Endothelial cell (in vitro differentiated cells): ENCODE data around the gene PCLO. TPM values are rescaled to one million over a fixed set of nuclear protein-coding genes. Genes with fewer than 3 reads are reported as not detected.

Experiments used
- DNase-seq: peaks from one replicate; pipeline ENCODE4 v3.0.0; 2021; ENCODE audit warnings: low spot score
- H3K27ac Mint-ChIP-seq: one replicate; pipeline ENCODE4 v1.8.0; 2021; ENCODE audit warnings: mixed read lengths, inconsistent platforms; ENCODE audit not compliant: unreplicated experiment
- H3K27me3 Mint-ChIP-seq: one replicate; pipeline ENCODE4 v1.8.0; 2021; ENCODE audit warnings: mild to moderate bottlenecking, moderate library complexity, mixed read lengths, inconsistent platforms; ENCODE audit not compliant: unreplicated experiment
- H3K36me3 Mint-ChIP-seq: one replicate; pipeline ENCODE4 v1.8.0; 2021; ENCODE audit warnings: mild to moderate bottlenecking, low read depth, mixed read lengths, inconsistent platforms; ENCODE audit not compliant: unreplicated experiment
- H3K4me1 Mint-ChIP-seq: one replicate; pipeline ENCODE4 v1.8.0; 2021; ENCODE audit warnings: mild to moderate bottlenecking, mixed read lengths, inconsistent platforms; ENCODE audit not compliant: unreplicated experiment
- H3K4me3 Mint-ChIP-seq: one replicate; pipeline ENCODE4 v1.8.0; 2021; ENCODE audit warnings: mild to moderate bottlenecking, mixed read lengths, inconsistent platforms; ENCODE audit not compliant: unreplicated experiment
- H3K9me3 Mint-ChIP-seq: one replicate; pipeline ENCODE4 v1.8.0; 2021; ENCODE audit warnings: mixed read lengths, inconsistent platforms; ENCODE audit not compliant: unreplicated experiment
- CTCF ChIP-seq: fragments of 200-600 bp; sonication (generic); IDR thresholded peaks from one replicate; pipeline ENCODE4 v1.5.0; 2021; ENCODE audit warnings: antibody characterized with exemption; ENCODE audit not compliant: unreplicated experiment
- total RNA-seq: library from RNA; stranded (reverse); fragmentation: NEBNext Ultra II Directional; extraction: Animal tissue kit (Norgen Biotek cat#: 25700); gene quantifications from one replicate; pipeline ENCODE4 v1.2.1, GENCODE V29; 2021; ENCODE audit not compliant: unreplicated experiment

The PCLO gene
- total RNA-seq, 1 donor from 2014 or later, result 5.1 TPM

- TF ChIP-seq CTCF, result no peak
- H3K27ac Mint-ChIP-seq, result no peak overlapping the region
- H3K4me3 Mint-ChIP-seq, result no peak overlapping the region
- no peaks in the 10 kb centered on the region for H3K27me3 Mint-ChIP-seq
- H3K36me3 Mint-ChIP-seq, result no peaks in the 10 kb centered on the region
- no peak for DNase-seq
- H3K9me3 Mint-ChIP-seq, result no peaks in the 10 kb centered on the region
- no peaks in the 10 kb centered on the region for H3K4me1 Mint-ChIP-seq
These were observed 53.3 kb downstream of the PCLO start for GRCh38 chr7:83109352-83109751.

- no peak for TF ChIP-seq CTCF
- no peaks in the 10 kb centered on the region for H3K36me3 Mint-ChIP-seq
- no peaks in the 10 kb centered on the region for H3K9me3 Mint-ChIP-seq
- no peaks in the 10 kb centered on the region for H3K4me1 Mint-ChIP-seq
- H3K4me3 Mint-ChIP-seq, result no peak overlapping the region
- H3K27me3 Mint-ChIP-seq, result no peaks in the 10 kb centered on the region
- no peak for DNase-seq
- no peak overlapping the region for H3K27ac Mint-ChIP-seq
These were observed 56.7 kb downstream of the PCLO start for GRCh38 chr7:83105948-83106347.

GRCh38 chr7:83105063-83105462 lies 57.6 kb downstream of the PCLO start:
- no peaks in the 10 kb centered on the region for H3K4me1 Mint-ChIP-seq
- H3K9me3 Mint-ChIP-seq, result no peaks in the 10 kb centered on the region
- no peak for DNase-seq
- H3K27ac Mint-ChIP-seq, result no peak overlapping the region
- H3K4me3 Mint-ChIP-seq, result no peak overlapping the region
- H3K36me3 Mint-ChIP-seq, result no peaks in the 10 kb centered on the region
- no peak for TF ChIP-seq CTCF
- H3K27me3 Mint-ChIP-seq, result no peaks in the 10 kb centered on the region

GRCh38 chr7:83101530-83101929 lies 61.2 kb downstream of the PCLO start:
- Mint-ChIP-seq H3K4me3 (no peak overlapping the region), H3K27ac (no peak overlapping the region), H3K9me3 (no peaks in the 10 kb centered on the region), H3K36me3 (no peaks in the 10 kb centered on the region), H3K27me3 (no peaks in the 10 kb centered on the region), H3K4me1 (no peaks in the 10 kb centered on the region)
- TF ChIP-seq CTCF, result no peak
- no peak for DNase-seq

GRCh38 chr7:83096065-83096580 lies 66.6 kb downstream of the PCLO start:
- Mint-ChIP-seq H3K27ac (no peak overlapping the region), H3K4me1 (no peaks in the 10 kb centered on the region), H3K36me3 (no peaks in the 10 kb centered on the region), H3K4me3 (no peak overlapping the region), H3K27me3 (no peaks in the 10 kb centered on the region), H3K9me3 (no peaks in the 10 kb centered on the region)
- TF ChIP-seq CTCF, result no peak
- DNase-seq, result no peak
